ENCODE results near the gene MOCOS. TPM values are rescaled to one million over a fixed set of nuclear protein-coding genes. Genes with fewer than 3 reads are reported as not detected.

The MOCOS gene
- total RNA-seq, 3 donors from 2014 or later = 5.2 to 9.7 (median 9.1) TPM

- intact Hi-C loops (cut with DNase I; ENCODE audit: low total_unique reads) = loop anchor here (10.0 kb wide), 1 partner anchor 1808 kb away; no protein-coding TSS in a partner anchor
- Histone ChIP-seq H3K9me3 (peaks cover 0 to 1% of the 10 kb centered on the region in 2 donors), H3K27me3 (no peaks in the 10 kb centered on the region), H3K4me1 (no peaks in the 10 kb centered on the region), H3K27ac (no peak overlapping the region), H3K4me3 (no peak overlapping the region), H3K36me3 (no peaks in the 10 kb centered on the region)
- TF ChIP-seq CTCF (IDR thresholded peaks at IDR 0.05) (no peak), POLR2A (IDR thresholded peaks at IDR 0.05) (no peak), POLR2AphosphoS5 (IDR thresholded peaks at IDR 0.05) (no peak)
- no peak for DNase-seq (ENCODE audit: low spot score in 2 of 2)
Observed at GRCh38 chr18:36312806-36313395, 125.6 kb downstream of the MOCOS start.

- Histone ChIP-seq H3K27ac (no peak overlapping the region), H3K36me3 (no peaks in the 10 kb centered on the region), H3K9me3 (peaks cover 0 to 13% of the 10 kb centered on the region in 2 donors), H3K4me1 (no peaks in the 10 kb centered on the region), H3K4me3 (no peak overlapping the region), H3K27me3 (no peaks in the 10 kb centered on the region)
- no peak for DNase-seq (ENCODE audit: low spot score in 2 of 2)
- intact Hi-C loops (cut with DNase I; ENCODE audit: low total_unique reads) = loop anchor here (10.0 kb wide), 1 partner anchor 1809 kb away; no protein-coding TSS in a partner anchor
- no peak for TF ChIP-seq POLR2A (IDR thresholded peaks at IDR 0.05)
- TF ChIP-seq POLR2AphosphoS5 (IDR thresholded peaks at IDR 0.05) = no peak
- TF ChIP-seq CTCF (IDR thresholded peaks at IDR 0.05) = no peak
Observed at GRCh38 chr18:36314098-36314497, 126.8 kb downstream of the MOCOS start.

- H3K4me1 ChIP-seq = no peaks in the 10 kb centered on the region
- H3K36me3 ChIP-seq = no peaks in the 10 kb centered on the region
- intact Hi-C loops (cut with DNase I; ENCODE audit: low total_unique reads) = loop anchor here (10.0 kb wide), 1 partner anchor 1810 kb away; no protein-coding TSS in a partner anchor
- H3K4me3 ChIP-seq = no peak overlapping the region
- no peak for DNase-seq (ENCODE audit: low spot score in 2 of 2)
- H3K9me3 ChIP-seq = peaks cover 0 to 18% of the 10 kb centered on the region in 2 donors
- TF ChIP-seq CTCF (IDR thresholded peaks at IDR 0.05) (no peak), POLR2A (IDR thresholded peaks at IDR 0.05) (no peak), POLR2AphosphoS5 (IDR thresholded peaks at IDR 0.05) (no peak)
- H3K27ac ChIP-seq = no peak overlapping the region
- no peaks in the 10 kb centered on the region for H3K27me3 ChIP-seq
Observed at GRCh38 chr18:36314754-36315153, 127.5 kb downstream of the MOCOS start.

GRCh38 chr18:36315736-36316135, 128.4 kb downstream of the MOCOS start:
- no peaks in the 10 kb centered on the region for H3K27me3 ChIP-seq
- H3K9me3 ChIP-seq = peaks cover 0 to 18% of the 10 kb centered on the region in 2 donors
- intact Hi-C loops (cut with DNase I; ENCODE audit: low total_unique reads) = loop anchor here (10.0 kb wide), 1 partner anchor 1811 kb away; no protein-coding TSS in a partner anchor
- H3K27ac ChIP-seq = no peak overlapping the region
- H3K4me3 ChIP-seq = no peak overlapping the region
- no peaks in the 10 kb centered on the region for H3K4me1 ChIP-seq
- DNase-seq (ENCODE audit: low spot score in 2 of 2) = no peak
- no peaks in the 10 kb centered on the region for H3K36me3 ChIP-seq
- TF ChIP-seq CTCF (IDR thresholded peaks at IDR 0.05) (no peak), POLR2AphosphoS5 (IDR thresholded peaks at IDR 0.05) (no peak), POLR2A (IDR thresholded peaks at IDR 0.05) (no peak)

GRCh38 chr18:36316246-36316645, 128.9 kb downstream of the MOCOS start:
- Histone ChIP-seq H3K4me1 (no peaks in the 10 kb centered on the region), H3K27ac (no peak overlapping the region), H3K27me3 (no peaks in the 10 kb centered on the region), H3K4me3 (no peak overlapping the region), H3K36me3 (no peaks in the 10 kb centered on the region), H3K9me3 (peaks cover 0 to 18% of the 10 kb centered on the region in 2 donors)
- no peak for TF ChIP-seq CTCF (IDR thresholded peaks at IDR 0.05)
- TF ChIP-seq POLR2AphosphoS5 (IDR thresholded peaks at IDR 0.05) = no peak
- TF ChIP-seq POLR2A (IDR thresholded peaks at IDR 0.05) = no peak
- intact Hi-C loops (cut with DNase I; ENCODE audit: low total_unique reads) = loop anchor here (10.0 kb wide), 1 partner anchor 1811 kb away; no protein-coding TSS in a partner anchor
- DNase-seq (ENCODE audit: low spot score in 2 of 2) = no peak
